GM13976 (cell line): ENCODE data around the gene CARD18.

Experiments
- DNase-seq: peaks from one replicate; pipeline ENCODE4 v3.0.0; 2012; ENCODE audit warnings: low spot score
- CTCF ChIP-seq: IDR thresholded peaks from 2 replicates; pipeline ENCODE4 v1.5.1; 2012; ENCODE audit warnings: borderline replicate concordance, mild to moderate bottlenecking; ENCODE audit not compliant: insufficient read depth; ENCODE audit errors: extremely low read depth, missing control alignments, control extremely low read depth
- in situ Hi-C: fragments of 300-500 bp; cut with MboI; formaldehyde crosslinking; loops from one replicate; pipeline ENCODE4 v1.12.0; 2022; ENCODE audit warnings: low sequenced_read_pairs, mixed read lengths, inconsistent platforms; ENCODE audit not compliant: unreplicated experiment

CARD18 gene

GRCh38 chr11:105092256-105093239 lies 47.0 kb downstream of the CARD18 start:
- DNase-seq, result no peak
- no peak for TF ChIP-seq CTCF
- in situ Hi-C loops, result no loop called here
